ENCODE results near the gene COL11A1.
"Not testable (repeated sequence)": the region's sequence is repeated elsewhere in the genome, so short reads cannot be mapped to it uniquely, and the experiment has no call there.

The COL11A1 gene

DNA sequence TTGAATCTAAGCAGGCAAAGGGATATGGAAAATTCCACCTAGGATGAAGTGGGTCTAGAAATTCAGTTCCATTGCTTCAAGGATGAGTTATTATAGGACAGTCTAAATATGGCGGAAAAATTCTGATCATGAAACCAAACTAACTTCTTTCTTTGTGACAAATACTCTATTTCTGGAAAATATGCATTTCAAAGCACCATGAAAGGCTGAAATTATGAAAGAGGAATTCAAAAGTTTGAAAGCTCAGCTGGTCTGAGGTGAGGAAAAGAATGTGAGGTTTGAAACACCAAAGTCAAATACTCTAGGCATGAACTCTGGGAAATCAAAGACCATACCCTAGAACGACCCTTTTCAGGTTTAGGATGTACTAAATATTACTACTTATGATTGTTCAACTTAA lies 36.4 kb upstream of the COL11A1 start:
- no peaks in the 10 kb centered on the region for H4K20me1 ChIP-seq (ENCODE audit: insufficient read depth, low read length)
- no peaks in the 10 kb centered on the region for H3K4me1 ChIP-seq (ENCODE audit: low read length)
- no peak overlapping the region for H3K27ac ChIP-seq (ENCODE audit: low read length)
- H3K4me2 ChIP-seq (ENCODE audit: low read length), result no peak overlapping the region
- TF ChIP-seq, protein P1, sequence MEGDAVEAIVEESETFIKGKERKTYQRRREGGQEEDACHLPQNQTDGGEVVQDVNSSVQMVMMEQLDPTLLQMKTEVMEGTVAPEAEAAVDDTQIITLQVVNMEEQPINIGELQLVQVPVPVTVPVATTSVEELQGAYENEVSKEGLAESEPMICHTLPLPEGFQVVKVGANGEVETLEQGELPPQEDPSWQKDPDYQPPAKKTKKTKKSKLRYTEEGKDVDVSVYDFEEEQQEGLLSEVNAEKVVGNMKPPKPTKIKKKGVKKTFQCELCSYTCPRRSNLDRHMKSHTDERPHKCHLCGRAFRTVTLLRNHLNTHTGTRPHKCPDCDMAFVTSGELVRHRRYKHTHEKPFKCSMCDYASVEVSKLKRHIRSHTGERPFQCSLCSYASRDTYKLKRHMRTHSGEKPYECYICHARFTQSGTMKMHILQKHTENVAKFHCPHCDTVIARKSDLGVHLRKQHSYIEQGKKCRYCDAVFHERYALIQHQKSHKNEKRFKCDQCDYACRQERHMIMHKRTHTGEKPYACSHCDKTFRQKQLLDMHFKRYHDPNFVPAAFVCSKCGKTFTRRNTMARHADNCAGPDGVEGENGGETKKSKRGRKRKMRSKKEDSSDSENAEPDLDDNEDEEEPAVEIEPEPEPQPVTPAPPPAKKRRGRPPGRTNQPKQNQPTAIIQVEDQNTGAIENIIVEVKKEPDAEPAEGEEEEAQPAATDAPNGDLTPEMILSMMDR (IDR thresholded peaks at IDR 0.05; ENCODE audit: low read depth, low read length), result no peak
- no peak for TF ChIP-seq EZH2phosphoT487 (IDR thresholded peaks at IDR 0.05; ENCODE audit: low read depth)
- no peaks in the 10 kb centered on the region for H3K36me3 ChIP-seq (replicated peaks; ENCODE audit: low read depth, low read length)
- H3K9ac ChIP-seq (ENCODE audit: low read length), result no peak overlapping the region
- H3K27me3 ChIP-seq (ENCODE audit: low read depth, low read length), result no peaks in the 10 kb centered on the region
- no peaks in the 10 kb centered on the region for H3K9me3 ChIP-seq (ENCODE audit: insufficient read depth, low read length)
- H3K79me2 ChIP-seq (ENCODE audit: low read length), result no peaks in the 10 kb centered on the region
- no peak overlapping the region for H2AFZ ChIP-seq (ENCODE audit: low read depth, low read length)
- H3K4me3 ChIP-seq (ENCODE audit: low read length), result no peak overlapping the region

DNA sequence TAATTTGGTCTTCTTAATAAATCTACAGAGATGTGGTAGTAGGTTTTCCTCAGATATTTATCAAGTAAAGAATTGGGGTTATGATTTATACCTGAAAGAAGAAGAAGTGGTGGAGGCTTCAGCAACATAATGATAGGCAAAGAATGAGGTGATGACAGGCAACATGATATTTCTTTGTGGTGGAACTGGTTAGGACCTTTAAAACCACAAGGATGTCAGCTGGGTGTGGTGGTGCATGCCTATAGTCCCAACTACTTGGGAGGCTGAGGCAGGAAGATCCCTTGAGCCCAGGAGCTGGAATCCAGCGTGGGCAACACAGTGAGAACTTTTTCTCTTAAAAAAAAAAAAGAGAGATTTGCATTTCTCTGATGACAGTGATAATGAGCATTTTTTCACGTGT lies 34.1 kb upstream of the COL11A1 start:
- no peak overlapping the region for H3K4me2 ChIP-seq (ENCODE audit: low read length)
- H3K27me3 ChIP-seq (ENCODE audit: low read depth, low read length), result no peaks in the 10 kb centered on the region
- no peak overlapping the region for H3K4me3 ChIP-seq (ENCODE audit: low read length)
- H3K27ac ChIP-seq (ENCODE audit: low read length), result no peak overlapping the region
- TF ChIP-seq, protein P1 (IDR thresholded peaks at IDR 0.05; ENCODE audit: low read depth, low read length), result no peak
- TF ChIP-seq EZH2phosphoT487 (IDR thresholded peaks at IDR 0.05; ENCODE audit: low read depth), result no peak
- H2AFZ ChIP-seq (ENCODE audit: low read depth, low read length), result no peak overlapping the region
- no peaks in the 10 kb centered on the region for H3K79me2 ChIP-seq (ENCODE audit: low read length)
- H3K9ac ChIP-seq (ENCODE audit: low read length), result no peak overlapping the region
- no peaks in the 10 kb centered on the region for H3K9me3 ChIP-seq (ENCODE audit: insufficient read depth, low read length)
- H3K36me3 ChIP-seq (replicated peaks; ENCODE audit: low read depth, low read length), result no peaks in the 10 kb centered on the region
- H3K4me1 ChIP-seq (ENCODE audit: low read length), result no peaks in the 10 kb centered on the region
- no peaks in the 10 kb centered on the region for H4K20me1 ChIP-seq (ENCODE audit: insufficient read depth, low read length)

DNA sequence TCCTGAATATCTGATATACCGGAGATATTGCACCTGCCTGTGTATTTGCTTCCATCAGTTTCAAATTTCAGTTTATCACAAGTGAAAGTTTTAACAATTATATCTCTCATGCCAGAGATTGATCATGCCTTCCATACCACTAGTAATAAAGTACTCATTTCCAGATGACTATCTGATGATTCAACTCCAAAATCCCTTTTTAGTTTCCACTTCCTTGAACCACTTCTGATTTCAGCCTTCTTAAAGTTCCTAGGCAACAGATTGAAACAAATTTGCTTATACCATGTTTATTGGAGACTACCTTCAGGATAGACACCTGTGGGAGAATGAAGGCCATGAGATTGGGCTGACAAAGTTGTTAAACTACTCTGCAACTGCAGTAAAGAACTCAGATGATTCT lies 21.5 kb upstream of the COL11A1 start:
- no peaks in the 10 kb centered on the region for H3K27me3 ChIP-seq (ENCODE audit: low read depth, low read length)
- H3K4me3 ChIP-seq (ENCODE audit: low read length), result no peak overlapping the region
- no peaks in the 10 kb centered on the region for H3K9me3 ChIP-seq (ENCODE audit: insufficient read depth, low read length)
- no peak for TF ChIP-seq EZH2phosphoT487 (IDR thresholded peaks at IDR 0.05; ENCODE audit: low read depth)
- TF ChIP-seq, protein P1 (IDR thresholded peaks at IDR 0.05; ENCODE audit: low read depth, low read length), result no peak
- H2AFZ ChIP-seq (ENCODE audit: low read depth, low read length), result no peak overlapping the region
- no peaks in the 10 kb centered on the region for H3K79me2 ChIP-seq (ENCODE audit: low read length)
- H3K36me3 ChIP-seq (replicated peaks; ENCODE audit: low read depth, low read length), result no peaks in the 10 kb centered on the region
- H3K4me1 ChIP-seq (ENCODE audit: low read length), result no peaks in the 10 kb centered on the region; the same call in 1 of the 2 replicates
- no peak overlapping the region for H3K4me2 ChIP-seq (ENCODE audit: low read length)
- no peak overlapping the region for H3K27ac ChIP-seq (ENCODE audit: low read length)
- no peak overlapping the region for H3K9ac ChIP-seq (ENCODE audit: low read length)
- no peaks in the 10 kb centered on the region for H4K20me1 ChIP-seq (ENCODE audit: insufficient read depth, low read length)

DNA sequence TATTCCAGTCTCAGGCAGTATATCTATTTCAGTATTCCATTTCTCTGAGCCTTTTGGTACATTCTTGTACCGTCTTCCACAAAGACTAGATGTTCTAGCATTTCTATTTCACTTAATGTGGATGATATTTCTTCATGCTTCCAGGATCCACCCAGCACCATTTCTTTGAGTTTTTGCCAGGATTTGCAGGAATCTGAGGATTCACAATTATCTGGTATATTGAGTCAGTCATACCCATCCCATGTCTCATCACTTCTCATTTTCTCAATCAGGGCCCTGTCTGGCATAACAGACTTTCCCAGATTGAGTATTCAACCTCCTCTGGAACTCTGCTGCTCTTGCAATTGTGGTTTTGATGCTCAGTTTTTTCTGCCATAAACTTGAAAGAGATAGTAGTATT lies 20.9 kb upstream of the COL11A1 start:
- Histone ChIP-seq H3K4me1 (ENCODE audit: low read length) (no peaks in the 10 kb centered on the region; the same call in 1 of the 2 replicates), H4K20me1 (ENCODE audit: insufficient read depth, low read length) (no peaks in the 10 kb centered on the region), H3K4me2 (ENCODE audit: low read length) (no peak overlapping the region), H3K79me2 (ENCODE audit: low read length) (no peaks in the 10 kb centered on the region), H3K4me3 (ENCODE audit: low read length) (no peak overlapping the region), H3K9ac (ENCODE audit: low read length) (no peak overlapping the region), H3K36me3 (replicated peaks; ENCODE audit: low read depth, low read length) (no peaks in the 10 kb centered on the region), H2AFZ (ENCODE audit: low read depth, low read length) (no peak overlapping the region), H3K27me3 (ENCODE audit: low read depth, low read length) (no peaks in the 10 kb centered on the region), H3K27ac (ENCODE audit: low read length) (no peak overlapping the region), H3K9me3 (ENCODE audit: insufficient read depth, low read length) (no peaks in the 10 kb centered on the region)
- TF ChIP-seq, protein P1 (IDR thresholded peaks at IDR 0.05; ENCODE audit: low read depth, low read length), result no peak
- TF ChIP-seq EZH2phosphoT487 (IDR thresholded peaks at IDR 0.05; ENCODE audit: low read depth), result no peak

DNA sequence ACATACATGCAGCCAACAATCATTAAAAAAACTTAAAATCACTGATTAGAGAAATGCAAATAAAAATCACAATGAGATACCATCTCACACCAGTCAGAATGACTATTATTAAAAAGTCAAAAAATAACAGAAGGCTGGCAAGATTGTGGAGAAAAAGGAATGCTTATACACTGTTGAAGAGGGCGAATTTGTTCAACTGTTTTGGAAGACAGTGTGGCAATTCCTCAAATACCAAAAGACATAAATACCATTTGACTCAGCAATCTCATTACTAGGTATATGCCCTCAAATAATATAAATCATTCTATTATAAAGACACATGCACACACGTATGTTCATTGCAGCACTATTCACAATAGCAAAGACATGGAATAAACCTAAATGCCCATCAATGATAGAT lies 19.9 kb upstream of the COL11A1 start:
- H3K4me1 ChIP-seq (ENCODE audit: low read length); H4K20me1 ChIP-seq (ENCODE audit: insufficient read depth, low read length); H3K9me3 ChIP-seq (ENCODE audit: insufficient read depth, low read length); H3K9ac ChIP-seq (ENCODE audit: low read length); H3K4me2 ChIP-seq (ENCODE audit: low read length); H3K36me3 ChIP-seq (replicated peaks; ENCODE audit: low read depth, low read length); H3K79me2 ChIP-seq (ENCODE audit: low read length); H3K4me3 ChIP-seq (ENCODE audit: low read length); H3K27me3 ChIP-seq (ENCODE audit: low read depth, low read length); H3K27ac ChIP-seq (ENCODE audit: low read length); H2AFZ ChIP-seq (ENCODE audit: low read depth, low read length): not testable (repeated sequence)
